PC-9 (cell line): ENCODE results near the gene GSDME. TPM values are rescaled to one million over a fixed set of nuclear protein-coding genes. Genes with fewer than 3 reads are reported as not detected.

Experiments used
- BruUV-seq: library from RNA; stranded (reverse); fragments of 400-500 nt; replicated peaks from 2 replicates; lab custom pipeline; 2021; lab: Mats Ljungman, UMichigan
- CTCF ChIA-PET: fragments of 300-600 bp; sonication (Branson Sonifier 250); formaldehyde crosslinking; loops from one replicate; lab custom pipeline; 2022; ENCODE audit warnings: antibody characterized with exemption; lab: Charles Lee
- POLR2A ChIA-PET: fragments of 300-600 bp; sonication (Branson Sonifier 250); formaldehyde crosslinking; loops from one replicate; lab custom pipeline; 2022; ENCODE audit warnings: antibody characterized with exemption; ENCODE audit not compliant: unreplicated experiment; lab: Charles Lee
- DNase-seq, 2 experiments: peaks; one replicate each; pipeline versions ENCODE4 v3.0.0 to v3.0.0-alpha.2; 2015 to 2022; ENCODE audit warnings: mixed read lengths in 1 of 2
- H2AFZ ChIP-seq: fragments of 200-600 bp; sonication (generic); 2 replicates; pipeline ENCODE4 v1.8.1; 2017; ENCODE audit warnings: antibody characterized with exemption
- H3F3A ChIP-seq: fragments of 200-600 bp; sonication (generic); 2 replicates; pipeline ENCODE4 v1.8.1; 2017; ENCODE audit warnings: antibody characterized with exemption, mild to moderate bottlenecking, low read depth; ENCODE audit not compliant: insufficient read depth
- H3K27ac ChIP-seq: fragments of 200-600 bp; sonication (generic); 2 replicates; pipeline ENCODE4 v1.6.1; 2016; ENCODE audit warnings: mixed run types
- H3K27me3 ChIP-seq: fragments of 200-600 bp; sonication (generic); 2 replicates; pipeline ENCODE4 v1.6.1; 2016; ENCODE audit warnings: low read depth, mixed run types; ENCODE audit not compliant: insufficient read depth
- H3K36me3 ChIP-seq: fragments of 200-600 bp; sonication (generic); 2 replicates; pipeline ENCODE4 v1.6.1; 2016; ENCODE audit warnings: low read depth, mixed run types
- H3K4me1 ChIP-seq: fragments of 200-600 bp; sonication (generic); replicated peaks from 2 replicates; pipeline ENCODE4 v1.6.1; 2016; ENCODE audit warnings: mixed run types; ENCODE audit not compliant: insufficient read depth
- H3K4me2 ChIP-seq: fragments of 200-600 bp; sonication (generic); 2 replicates; pipeline ENCODE4 v1.6.1; 2017; ENCODE audit warnings: mixed run types
- H3K4me3 ChIP-seq: fragments of 200-600 bp; sonication (generic); 2 replicates; pipeline ENCODE4 v1.6.1; 2016; ENCODE audit warnings: mixed run types
- H3K79me2 ChIP-seq: fragments of 200-600 bp; sonication (generic); 2 replicates; pipeline ENCODE4 v1.6.1; 2017; ENCODE audit warnings: low read depth, mixed run types
- H3K9me2 ChIP-seq: fragments of 200-600 bp; sonication (generic); 2 replicates; pipeline ENCODE4 v1.8.1; 2017; ENCODE audit warnings: mild to moderate bottlenecking; ENCODE audit not compliant: insufficient read depth
- H3K9me3 ChIP-seq: fragments of 200-600 bp; sonication (generic); 2 replicates; pipeline ENCODE4 v1.8.1; 2016; ENCODE audit warnings: low read depth; ENCODE audit not compliant: insufficient read depth
- H4K20me1 ChIP-seq: fragments of 200-600 bp; sonication (generic); 2 replicates; pipeline ENCODE4 v1.8.1; 2017; ENCODE audit not compliant: insufficient read depth
- CTCF ChIP-seq: fragments of 200-600 bp; sonication (generic); conservative IDR thresholded peaks from 2 replicates; pipeline ENCODE4 v1.6.1; 2017; ENCODE audit warnings: mixed run types, antibody characterized with exemption, mild to moderate bottlenecking, moderate library complexity
- EZH2 ChIP-seq: fragments of 200-600 bp; sonication (generic); IDR thresholded peaks from 2 replicates; pipeline ENCODE4 v1.8.0; 2017; ENCODE audit warnings: antibody characterized with exemption, low read depth
- intact Hi-C: fragments of 100-400 bp; cut with micrococcal nuclease; formaldehyde crosslinking; loops from one replicate; pipeline ENCODE4 v1.10.0; 2022; ENCODE audit not compliant: unreplicated experiment
- total RNA-seq: library from RNA; stranded (reverse); gene quantifications from 2 replicates; pipeline ENCODE4 v1.2.3, GENCODE V29; 2021

The GSDME gene
- total RNA-seq, 1 experiment from 2014 or later = 11.5 TPM

- Histone ChIP-seq H3K79me2 (no peaks in the 10 kb centered on the region), H3K4me2 (no peak overlapping the region), H2AFZ (no peak overlapping the region), H4K20me1 (no peaks in the 10 kb centered on the region), H3K4me3 (no peak overlapping the region), H3F3A (peaks cover 10% of the 10 kb centered on the region), H3K9me3 (no peaks in the 10 kb centered on the region), H3K9me2 (no peaks in the 10 kb centered on the region), H3K27ac (no peak overlapping the region), H3K4me1 (peaks cover 26% of the 10 kb centered on the region), H3K27me3 (no peaks in the 10 kb centered on the region), H3K36me3 (no peaks in the 10 kb centered on the region)
- no TSS peak for BruUV-seq
- intact Hi-C loops = no loop called here
- TF ChIP-seq CTCF (no peak), EZH2 (no peak)
- DNase-seq = no peak
- POLR2A ChIA-PET = interaction anchor here (0.7 kb wide), 1 partner anchor 138 kb away, joined by 3 read pairs; no protein-coding TSS in a partner anchor
- CTCF ChIA-PET = interaction anchor here (0.6 kb wide), 1 partner anchor 849 kb away, joined by 3 read pairs; no protein-coding TSS in a partner anchor
Measured at GRCh38 chr7:24718431-24718831, 38.8 kb downstream of the GSDME start.

GRCh38 chr7:24717694-24718320 is 39.5 kb downstream of the GSDME start:
- Histone ChIP-seq H3K4me3 (no peak overlapping the region), H3K4me2 (no peak overlapping the region), H3K36me3 (no peaks in the 10 kb centered on the region), H3K4me1 (peaks cover 26% of the 10 kb centered on the region), H3F3A (peaks cover 9% of the 10 kb centered on the region), H3K9me2 (no peaks in the 10 kb centered on the region), H3K27me3 (no peaks in the 10 kb centered on the region), H3K79me2 (no peaks in the 10 kb centered on the region), H3K9me3 (no peaks in the 10 kb centered on the region), H3K27ac (no peak overlapping the region), H2AFZ (no peak overlapping the region), H4K20me1 (no peaks in the 10 kb centered on the region)
- intact Hi-C loops = no loop called here
- ChIA-PET CTCF (interaction anchor here (0.6 kb wide), 1 partner anchor 850 kb away, joined by 3 read pairs; no protein-coding TSS in a partner anchor), POLR2A (interaction anchor here (0.7 kb wide), 1 partner anchor 138 kb away, joined by 3 read pairs; no protein-coding TSS in a partner anchor)
- no peak for DNase-seq
- no peak for TF ChIP-seq EZH2
- no peak for TF ChIP-seq CTCF
- no TSS peak for BruUV-seq

GRCh38 chr7:24717247-24717622 is 40.0 kb downstream of the GSDME start:
- ChIA-PET CTCF (no interaction called here), POLR2A (no interaction called here)
- no peaks in the 10 kb centered on the region for H3K36me3 ChIP-seq
- no peak overlapping the region for H3K27ac ChIP-seq
- H2AFZ ChIP-seq = no peak overlapping the region
- no peak for DNase-seq
- H3K4me3 ChIP-seq = no peak overlapping the region
- no peaks in the 10 kb centered on the region for H3K9me3 ChIP-seq
- H3K4me2 ChIP-seq = no peak overlapping the region
- H3K79me2 ChIP-seq = no peaks in the 10 kb centered on the region
- peaks cover 4% of the 10 kb centered on the region; the same call in 1 of the 2 replicates for H3F3A ChIP-seq
- BruUV-seq = no TSS peak
- TF ChIP-seq CTCF = no peak
- no peak for TF ChIP-seq EZH2
- H3K9me2 ChIP-seq = no peaks in the 10 kb centered on the region
- H4K20me1 ChIP-seq = no peaks in the 10 kb centered on the region
- intact Hi-C loops = no loop called here
- no peaks in the 10 kb centered on the region for H3K27me3 ChIP-seq
- H3K4me1 ChIP-seq = peaks cover 22% of the 10 kb centered on the region
